Measurements from ENCODE around the gene ERCC6L. TPM values are rescaled to one million over a fixed set of nuclear protein-coding genes. Genes with fewer than 3 reads are reported as not detected.
A peak's percentile ranks its signal among the peaks of the same experiment; 100 is the strongest.

ERCC6L gene
- total and polyA plus RNA-seq, 4 donors, result 0.16 to 0.71 (median 0.30) TPM

DNA sequence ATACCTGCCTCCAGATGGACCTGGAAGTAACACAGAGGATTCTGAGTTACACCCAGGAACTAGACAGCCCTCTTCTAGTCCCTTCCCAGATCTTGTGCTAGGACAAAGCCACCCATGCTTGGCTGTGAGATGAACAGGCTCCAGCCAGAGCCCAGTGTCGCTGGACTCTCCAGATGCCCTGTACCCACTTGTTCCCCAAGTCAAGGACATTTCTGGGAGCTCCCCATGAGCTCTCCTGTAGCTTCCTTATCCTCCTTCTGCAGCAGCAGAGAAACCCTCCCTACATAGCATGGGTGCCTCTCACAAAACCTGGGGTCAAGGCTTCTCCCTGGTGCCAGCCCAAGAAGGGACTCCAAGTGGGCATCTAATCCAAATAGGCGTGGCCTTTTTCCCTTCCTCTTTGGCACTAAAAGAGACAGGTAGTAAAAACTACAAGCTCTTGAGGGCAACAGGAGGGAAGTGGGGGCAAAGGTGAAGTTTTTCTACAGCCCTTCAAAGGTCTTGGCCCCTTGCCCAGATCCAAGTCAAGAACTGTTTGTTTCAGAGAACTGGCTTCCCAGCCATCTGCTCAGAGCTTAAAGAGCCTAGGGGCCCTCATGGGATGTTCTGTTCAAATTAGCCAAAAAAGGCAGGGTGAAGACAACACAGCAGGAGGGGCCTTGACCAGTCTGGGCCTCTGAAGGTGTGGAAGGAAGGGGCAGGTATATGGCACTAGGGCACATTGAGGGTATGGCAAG, 8.5 kb upstream of the ERCC6L start:
- Histone ChIP-seq H3K9ac (ENCODE audit: insufficient read depth in 1 of 2, low read length in 2 of 2) (no peak overlapping the region), H3K4me1 (ENCODE audit: control insufficient read depth in 5 of 5, insufficient read depth in 5 of 5, low read length in 5 of 5) (peaks cover 0 to 6% (median 0%) of the 10 kb centered on the region in 5 donors), H3K4me3 (no peak overlapping the region), H3K27ac (ENCODE audit: low read depth in 1 of 2, low read length in 1 of 2) (no peak overlapping the region), H3K36me3 (ENCODE audit: control insufficient read depth in 4 of 4, insufficient read depth in 4 of 4, low read length in 4 of 4) (no peaks in the 10 kb centered on the region), H3K27me3 (ENCODE audit: control insufficient read depth in 3 of 3, insufficient read depth in 3 of 3, low read length in 2 of 3) (peaks cover 0 to 12% (median 8%) of the 10 kb centered on the region in 3 donors), H3K9me3 (ENCODE audit: control insufficient read depth in 4 of 4, insufficient read depth in 3 of 4, low read length in 3 of 4) (peaks cover 0 to 6% (median 0%) of the 10 kb centered on the region in 4 donors)
- no peak for ATAC-seq (ENCODE audit: insufficient read depth, low FRiP score)
- WGBS, 2 donors, result 52 to 72% methylated on average over 2 of the region's 2 CpGs
- DNase-seq, result peak; percentile 18 to 58 (median 50)
- no peak for TF ChIP-seq CTCF (IDR thresholded peaks at IDR 0.05; ENCODE audit: control extremely low read depth, extremely low read depth)

DNA sequence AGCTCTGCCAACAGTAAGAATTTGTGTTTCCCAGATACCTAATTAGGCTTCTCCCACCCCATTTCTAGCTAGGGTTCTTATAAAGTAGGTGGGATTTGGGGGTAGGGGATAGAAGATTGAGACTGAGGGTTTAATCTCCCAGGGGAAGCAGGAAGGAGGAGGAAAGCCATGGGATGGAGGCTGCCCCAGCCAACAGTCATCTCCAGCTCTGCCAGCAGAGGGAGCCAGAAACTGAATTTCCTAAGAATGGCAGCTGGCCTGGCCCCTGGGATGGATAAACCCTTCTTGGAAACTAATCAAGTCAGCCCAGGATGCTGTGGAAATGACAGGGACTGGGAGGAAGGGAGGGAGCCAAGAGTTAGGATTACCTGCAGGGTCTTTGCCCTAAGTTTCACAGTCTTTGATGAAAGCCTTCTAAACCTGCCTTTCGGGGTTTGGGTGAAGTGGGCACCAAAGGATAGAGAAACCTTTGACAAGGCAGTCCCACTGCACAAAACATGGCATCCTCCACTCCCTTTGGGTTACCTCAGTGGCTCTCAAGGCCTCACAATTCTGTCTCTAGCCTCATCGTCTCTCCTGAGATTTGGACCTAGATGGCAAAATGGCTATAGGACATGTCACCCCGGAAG, 6.7 kb upstream of the ERCC6L start:
- ATAC-seq (ENCODE audit: insufficient read depth, low FRiP score) (no peak), DNase-seq (peak; percentile 37 to 52 (median 49))
- Histone ChIP-seq H3K27me3 (ENCODE audit: control insufficient read depth in 3 of 3, insufficient read depth in 3 of 3, low read length in 2 of 3) (peaks cover 0 to 11% (median 10%) of the 10 kb centered on the region in 3 donors), H3K9ac (ENCODE audit: insufficient read depth in 1 of 2, low read length in 2 of 2) (no peak overlapping the region), H3K36me3 (ENCODE audit: control insufficient read depth in 4 of 4, insufficient read depth in 4 of 4, low read length in 4 of 4) (no peaks in the 10 kb centered on the region), H3K27ac (ENCODE audit: low read depth in 1 of 2, low read length in 1 of 2) (no peak overlapping the region), H3K9me3 (ENCODE audit: control insufficient read depth in 4 of 4, insufficient read depth in 3 of 4, low read length in 3 of 4) (peaks cover 0 to 6% (median 0%) of the 10 kb centered on the region in 4 donors), H3K4me1 (ENCODE audit: control insufficient read depth in 5 of 5, insufficient read depth in 5 of 5, low read length in 5 of 5) (peaks cover 0 to 6% (median 0%) of the 10 kb centered on the region in 5 donors), H3K4me3 (no peak overlapping the region)
- WGBS, 2 donors, result 89 to 100% methylated on average over 3 of the region's 3 CpGs
- TF ChIP-seq CTCF (IDR thresholded peaks at IDR 0.05; ENCODE audit: control extremely low read depth, extremely low read depth), result peak; percentile 42

DNA sequence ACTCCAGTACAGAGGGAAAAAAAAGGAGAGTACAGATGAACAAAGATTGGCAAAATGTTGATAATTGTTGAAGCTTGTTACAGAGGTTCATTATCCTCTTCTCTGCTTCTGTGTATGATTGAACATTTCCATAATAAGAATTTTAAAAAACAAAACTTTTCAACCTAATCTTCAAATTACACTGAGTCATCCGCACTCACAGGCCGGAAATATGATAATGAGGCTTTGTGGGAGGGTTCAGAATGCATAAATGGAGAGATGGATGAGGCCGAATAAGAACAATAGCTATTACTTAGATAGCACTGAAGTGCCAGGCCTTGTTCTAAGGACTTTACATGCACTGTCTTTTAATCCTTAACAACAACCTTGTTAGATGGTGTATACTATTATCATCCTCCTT, 4.6 kb upstream of the ERCC6L start:
- H3K27me3 ChIP-seq (ENCODE audit: control insufficient read depth in 3 of 3, insufficient read depth in 3 of 3, low read length in 2 of 3), result peaks cover 0 to 11% (median 5%) of the 10 kb centered on the region in 3 donors
- DNase-seq, result no peak
- ATAC-seq (ENCODE audit: insufficient read depth, low FRiP score), result no peak
- no peak overlapping the region for H3K4me3 ChIP-seq
- peaks cover 0 to 6% (median 0%) of the 10 kb centered on the region in 5 donors for H3K4me1 ChIP-seq (ENCODE audit: control insufficient read depth in 5 of 5, insufficient read depth in 5 of 5, low read length in 5 of 5)
- no peaks in the 10 kb centered on the region for H3K36me3 ChIP-seq (ENCODE audit: control insufficient read depth in 4 of 4, insufficient read depth in 4 of 4, low read length in 4 of 4)
- no peak overlapping the region for H3K9ac ChIP-seq (ENCODE audit: insufficient read depth in 1 of 2, low read length in 2 of 2)
- TF ChIP-seq CTCF (IDR thresholded peaks at IDR 0.05; ENCODE audit: control extremely low read depth, extremely low read depth), result no peak
- H3K27ac ChIP-seq (ENCODE audit: low read depth in 1 of 2, low read length in 1 of 2), result no peak overlapping the region
- H3K9me3 ChIP-seq (ENCODE audit: control insufficient read depth in 4 of 4, insufficient read depth in 3 of 4, low read length in 3 of 4), result no peaks in the 10 kb centered on the region
- WGBS, 2 donors, result 29 to 52% methylated on average over 3 of the region's 3 CpGs
